Anterior cingulate cortex (tissue), 58 donors: ENCODE results near the gene PSMA6.

ENCODE experiments used
- DNase-seq, 58 donors: peaks; one replicate each; lab custom pipeline; 2025; lab: John Stamatoyannopoulos, UW

Gene PSMA6

DNA sequence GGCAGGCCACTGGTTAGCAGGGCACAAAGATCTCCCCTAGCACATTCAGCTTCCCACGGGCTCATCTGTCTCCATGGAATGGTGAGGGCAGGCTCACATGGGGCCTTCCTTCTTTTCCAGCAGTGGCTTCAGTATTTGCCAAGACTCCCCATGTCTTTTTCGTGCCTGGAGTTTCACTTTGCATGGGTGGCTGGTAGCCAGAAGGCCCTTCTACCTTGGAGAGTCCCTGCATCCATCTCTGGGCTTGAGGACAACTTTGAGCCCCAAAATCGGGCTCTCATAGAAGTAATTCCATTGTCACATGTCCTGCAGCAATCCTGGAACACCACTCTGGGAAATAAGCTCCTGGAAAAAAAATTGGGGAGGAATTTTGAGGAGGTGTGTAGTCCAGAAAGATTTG, 70.3 kb downstream of the PSMA6 start:
- no peak for DNase-seq

DNA sequence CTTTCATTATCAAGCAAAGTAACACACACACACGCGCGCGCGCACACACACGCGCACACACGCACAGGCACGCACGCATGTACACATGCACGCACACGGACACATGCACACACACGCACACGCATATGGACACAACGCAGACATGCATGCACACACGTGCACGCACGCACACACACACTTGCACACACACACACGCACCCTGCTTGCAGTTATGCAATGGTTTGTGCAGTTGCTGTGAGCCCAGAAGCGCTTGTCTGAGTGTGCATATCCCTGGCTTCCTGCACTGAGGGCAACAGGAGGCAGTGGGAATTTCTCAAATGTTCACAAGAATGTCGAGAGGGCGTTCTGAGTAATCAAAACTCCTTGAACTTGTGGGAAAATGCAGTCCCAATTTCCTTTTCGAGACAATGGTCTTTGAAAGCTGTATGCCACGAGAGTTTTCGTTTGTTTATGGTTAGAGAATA, 70.8 kb downstream of the PSMA6 start:
- no peak for DNase-seq

DNA sequence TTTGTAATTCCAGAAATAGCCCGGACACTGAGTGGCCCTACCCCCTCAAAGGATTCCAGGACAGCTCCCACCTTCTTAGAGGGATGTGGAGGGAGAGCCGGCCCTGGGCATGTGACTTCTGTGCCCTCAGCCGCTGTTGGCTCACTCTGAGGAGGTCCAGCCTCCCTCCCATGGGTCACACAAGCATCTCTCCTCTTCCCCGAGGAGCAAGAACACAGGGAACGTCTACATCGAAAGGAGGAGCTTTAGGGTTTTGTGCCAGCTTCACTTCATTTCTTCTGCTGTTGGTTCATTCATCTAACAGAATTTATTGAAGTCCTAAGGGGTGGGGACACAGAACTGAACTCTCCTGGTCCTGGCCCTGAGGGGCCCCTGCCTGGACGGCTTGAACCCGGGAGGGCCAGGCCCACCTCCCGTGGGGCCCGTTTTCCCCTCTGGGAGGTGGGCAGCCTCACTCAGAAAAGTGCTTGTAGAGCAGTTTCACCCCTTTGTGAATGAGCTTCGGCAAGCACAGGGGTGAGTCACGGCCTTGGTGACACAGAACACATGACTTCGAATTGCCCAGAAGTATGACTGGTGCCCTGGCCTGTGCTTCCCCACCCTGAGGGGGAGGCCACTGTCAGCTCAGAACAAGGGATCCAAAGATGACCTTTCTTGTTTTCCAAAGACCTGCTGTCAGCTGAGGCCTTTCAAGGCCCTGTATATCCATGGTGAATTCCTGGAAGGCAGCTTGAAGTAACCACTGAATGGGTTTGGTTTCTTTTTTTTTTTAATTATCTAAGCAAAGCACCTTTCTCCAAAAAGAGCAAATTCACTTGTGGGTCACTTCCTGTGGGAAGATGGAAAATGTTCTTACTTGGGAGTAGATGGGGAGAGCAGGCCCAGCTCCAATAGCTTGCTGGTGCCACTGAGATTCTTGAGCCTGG, 73.2 kb downstream of the PSMA6 start:
- DNase-seq, result peak in 12 of 58 donors; percentile 10 to 82 (median 43)

DNA sequence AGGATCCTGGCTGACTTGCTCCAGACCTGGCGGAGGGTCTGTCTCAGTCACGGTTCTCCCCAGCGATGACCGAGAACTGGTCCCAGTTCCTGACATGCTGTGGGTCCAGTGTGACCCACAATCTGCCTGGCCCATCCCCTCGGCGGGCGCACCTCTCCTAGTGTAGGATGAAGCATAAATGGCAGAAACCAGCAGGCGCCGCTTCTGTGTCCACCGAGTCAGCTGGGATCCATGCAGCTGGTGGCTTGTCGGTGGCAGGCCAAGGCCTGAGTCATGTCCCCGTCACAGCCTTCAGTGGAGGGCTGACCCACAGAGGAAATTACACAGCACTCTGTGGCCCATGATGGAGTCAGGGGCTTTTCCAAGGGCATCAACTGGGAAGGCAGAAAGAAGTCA, 73.9 kb downstream of the PSMA6 start:
- DNase-seq, result peak in 15 of 58 donors; percentile 8 to 70 (median 40)

DNA sequence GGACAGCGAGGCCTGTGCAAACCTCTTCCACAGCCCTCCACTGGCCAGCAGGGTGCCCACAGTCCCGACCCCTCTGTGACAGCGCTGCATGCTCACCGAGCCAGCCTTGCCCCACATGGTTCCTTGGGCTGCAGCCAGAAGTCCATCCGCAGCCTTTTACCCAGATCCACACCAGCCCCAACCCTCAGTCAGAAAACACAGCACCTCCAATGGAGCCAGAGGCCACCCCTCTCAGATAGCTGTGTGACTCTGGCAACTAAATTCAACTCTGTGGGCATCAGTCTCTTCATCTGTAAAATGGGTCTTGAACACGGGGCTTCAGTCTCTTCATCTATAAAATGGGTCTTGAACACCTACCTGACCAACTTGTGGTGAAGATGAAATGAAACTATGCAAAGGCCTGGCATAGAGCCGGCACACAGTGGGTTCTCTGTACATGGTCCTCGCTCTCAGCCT, 74.4 kb downstream of the PSMA6 start:
- DNase-seq, result peak in 1 of 58 donors; percentile 61

DNA sequence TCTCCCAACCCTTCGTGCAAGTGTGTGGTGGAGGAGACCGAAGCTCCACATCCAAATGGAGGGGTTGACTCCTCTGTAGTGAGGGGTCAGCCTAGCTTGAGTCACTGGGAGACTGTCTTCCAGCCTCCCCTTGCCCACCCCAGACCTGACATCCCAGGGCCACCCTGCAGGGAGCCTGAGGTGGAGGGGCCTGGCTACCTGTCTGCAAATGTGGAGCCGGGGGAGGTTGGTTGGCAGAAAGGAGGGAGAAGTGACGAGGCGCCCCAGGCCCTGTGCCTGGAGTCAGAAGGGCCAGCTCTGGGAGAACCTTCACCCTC, 74.8 kb downstream of the PSMA6 start:
- no peak for DNase-seq
